Uterus (tissue), 2 donors: ENCODE results near the gene ADM5.

Experiments used
- CTCF ChIP-seq, 4 experiments: fragments of 200-600 bp in 2 of 4; fragments of 450-650 bp in 2 of 4; sonication (generic) in 2 of 4; IDR thresholded peaks; one replicate each; pipeline ENCODE4 v1.5.1; 2016 to 2019; ENCODE audit warnings: antibody characterized with exemption in 4 of 4, mild to moderate bottlenecking in 2 of 4, moderate library complexity in 1 of 4
- POLR2A ChIP-seq, 2 donors: fragments of 450-650 bp; IDR thresholded peaks; one replicate each; pipeline ENCODE4 v1.6.1; 2016; ENCODE audit warnings: antibody characterized with exemption in 2 of 2, mild to moderate bottlenecking in 1 of 2, moderate library complexity in 1 of 2

GRCh38 chr19:49642492-49643035, 46.8 kb upstream of the ADM5 start:
- TF ChIP-seq CTCF (IDR thresholded peaks at IDR 0.05): no peak
- TF ChIP-seq POLR2A (IDR thresholded peaks at IDR 0.05): no peak
